ENCODE results near the gene LIX1L. TPM values are rescaled to one million over a fixed set of nuclear protein-coding genes. Genes with fewer than 3 reads are reported as not detected.

The LIX1L gene
- total and polyA plus RNA-seq, 2 of the 13 experiments (the other 11 are each of a cell fraction or from before 2014, with no cell fraction given) = 8.1 to 24.9 TPM

GRCh38 chr1:145918144-145918991 is 39.4 kb downstream of the LIX1L start, which contains the start of gene PEX11B (continued):
- TF ChIP-seq SKIL (CRISPR knock-in tag; IDR thresholded peaks at IDR 0.05; ENCODE audit: borderline replicate concordance) = no peak; the same call in 1 of the 2 replicates
- TF ChIP-seq NCOA1 (CRISPR knock-in tag; IDR thresholded peaks at IDR 0.05) = no peak
- no peak for TF ChIP-seq ZNF572 (CRISPR knock-in tag; IDR thresholded peaks at IDR 0.05)
- TF ChIP-seq MYNN (CRISPR knock-in tag; IDR thresholded peaks at IDR 0.05; ENCODE audit: low read depth) = no peak
- no peak for TF ChIP-seq ZNF264 (CRISPR knock-in tag; IDR thresholded peaks at IDR 0.05)
- TF ChIP-seq CREB1 (IDR thresholded peaks at IDR 0.05) = peak; percentile 45; the same call in 1 of the 2 replicates
- TF ChIP-seq CREB1 (CRISPR knock-in tag; IDR thresholded peaks at IDR 0.05) = peak; percentile 41; the same call in 1 of the 2 replicates
- TF ChIP-seq GFI1 (CRISPR knock-in tag; IDR thresholded peaks at IDR 0.05; ENCODE audit: borderline replicate concordance) = peak; percentile 70; the same call in 1 of the 2 replicates
- TF ChIP-seq ZNF839 (CRISPR knock-in tag; IDR thresholded peaks at IDR 0.05; ENCODE audit: borderline replicate concordance) = no peak
- TF ChIP-seq PAX8 (CRISPR knock-in tag; IDR thresholded peaks at IDR 0.05; ENCODE audit: borderline replicate concordance) = no peak
- no peak for TF ChIP-seq TSC22D2 (CRISPR knock-in tag; IDR thresholded peaks at IDR 0.05; ENCODE audit: borderline replicate concordance)
- no peak for TF ChIP-seq NPAS2 (CRISPR knock-in tag; IDR thresholded peaks at IDR 0.05; ENCODE audit: borderline replicate concordance)
- TF ChIP-seq CENPX (CRISPR knock-in tag; IDR thresholded peaks at IDR 0.05) = no peak
- TF ChIP-seq KDM2A (CRISPR knock-in tag; IDR thresholded peaks at IDR 0.05; ENCODE audit: borderline replicate concordance, low read depth) = peak; percentile 78
- TF ChIP-seq ZNF816 (CRISPR knock-in tag; IDR thresholded peaks at IDR 0.05; ENCODE audit: borderline replicate concordance) = no peak
- no peak for TF ChIP-seq SMAD3 (CRISPR knock-in tag; IDR thresholded peaks at IDR 0.05)
- TF ChIP-seq ZNF44 (CRISPR knock-in tag; IDR thresholded peaks at IDR 0.05) = no peak; the same call in 1 of the 2 replicates
- no peak for TF ChIP-seq ZSCAN21 (CRISPR knock-in tag; IDR thresholded peaks at IDR 0.05; ENCODE audit: borderline replicate concordance)
- TF ChIP-seq ARID5B (CRISPR knock-in tag; IDR thresholded peaks at IDR 0.05) = no peak
- no peak for TF ChIP-seq SOX13 (IDR thresholded peaks at IDR 0.05)
- TF ChIP-seq SOX13 (CRISPR knock-in tag; conservative IDR thresholded peaks at IDR 0.05 in 1 of 2, IDR thresholded peaks at IDR 0.05 in 1 of 2) = no peak
- TF ChIP-seq ZNF841 (CRISPR knock-in tag; IDR thresholded peaks at IDR 0.05; ENCODE audit: borderline replicate concordance) = no peak
- no peak for TF ChIP-seq E2F2 (CRISPR knock-in tag; IDR thresholded peaks at IDR 0.05; ENCODE audit: borderline replicate concordance)

Measured in HepG2 (cell line).